Vagina (tissue), 2 donors: ENCODE results near the gene SLC51B. TPM values are rescaled to one million over a fixed set of nuclear protein-coding genes. Genes with fewer than 3 reads are reported as not detected.
"Not testable (repeated sequence)": the region's sequence is repeated elsewhere in the genome, so short reads cannot be mapped to it uniquely, and the experiment has no call there.

Source experiments
- DNase-seq, 2 donors: peaks; one replicate each; pipeline ENCODE4 v3.0.0-alpha.2; 2017; ENCODE audit errors: extremely low spot score in 2 of 2
- H3K27ac ChIP-seq: fragments of 200-600 bp; sonication (generic); one replicate; pipeline ENCODE4 v1.5.1; 2019
- H3K27me3 ChIP-seq: fragments of 200-600 bp; sonication (generic); one replicate; pipeline ENCODE4 v1.5.1; 2019
- H3K36me3 ChIP-seq, 2 donors: fragments of 200-600 bp; sonication (generic); one replicate each; pipeline ENCODE4 v1.5.1; 2017 to 2019
- H3K4me1 ChIP-seq: fragments of 200-600 bp; sonication (generic); one replicate; pipeline ENCODE4 v1.5.1; 2019
- H3K4me3 ChIP-seq, 2 donors: fragments of 200-600 bp; sonication (generic); 1 replicate in 1 of 2; 2 replicates in 1 of 2; pipeline ENCODE4 v1.5.1; 2016 to 2019
- H3K9me3 ChIP-seq: fragments of 200-600 bp; sonication (generic); one replicate; pipeline ENCODE4 v1.5.1; 2019
- CTCF ChIP-seq, 3 experiments: fragments of 450-650 bp in 2 of 3; fragments of 200-600 bp in 1 of 3; sonication (generic) in 1 of 3; IDR thresholded peaks; one replicate each; pipeline ENCODE4 v1.5.1; 2017 to 2019; ENCODE audit warnings: antibody characterized with exemption in 3 of 3, mild to moderate bottlenecking in 2 of 3, moderate library complexity in 2 of 3
- POLR2A ChIP-seq, 2 donors: fragments of 450-650 bp; IDR thresholded peaks; one replicate each; pipeline ENCODE4 v1.6.1; 2017; ENCODE audit warnings: antibody characterized with exemption in 2 of 2, mild to moderate bottlenecking in 2 of 2, moderate library complexity in 2 of 2
- POLR2AphosphoS5 ChIP-seq, 2 donors: sonication (generic); formaldehyde crosslinking; IDR thresholded peaks; one replicate each; pipeline ENCODE4 v1.9.0; 2017; ENCODE audit warnings: antibody characterized with exemption in 2 of 2, mild to moderate bottlenecking in 2 of 2, low read depth in 1 of 2; ENCODE audit not compliant: insufficient read depth in 1 of 2
- intact Hi-C: fragments of 100-400 bp; cut with DNase I; formaldehyde crosslinking; loops from one replicate; pipeline ENCODE4 v1.15.1; 2023
- total RNA-seq: library from RNA; depleted of rRNA; stranded (reverse); fragments of >200 nt; gene quantifications from one replicate; pipeline ENCODE4 v1.2.3, GENCODE V29; 2016

SLC51B gene
- total RNA-seq, 1 donor from 2014 or later = not detected

DNA sequence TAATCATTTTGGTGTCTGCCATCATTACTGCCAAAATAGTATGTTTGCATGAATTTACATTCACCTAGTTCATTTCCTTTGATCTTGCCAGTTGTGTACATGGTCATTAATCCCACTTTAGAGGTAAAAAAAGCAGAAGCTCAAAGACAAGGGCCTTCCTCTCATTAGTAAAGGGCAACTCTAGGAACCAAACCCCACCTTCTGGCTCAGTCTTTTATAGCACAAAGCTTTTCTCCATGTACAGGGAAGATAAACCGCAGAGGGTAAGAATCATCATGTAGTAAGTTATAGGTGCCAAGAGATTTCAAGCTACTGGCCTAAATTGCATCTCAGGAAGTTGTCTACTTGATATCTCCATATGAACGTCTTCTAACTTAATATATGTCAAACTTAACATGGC lies 36.2 kb upstream of the SLC51B start:
- Histone ChIP-seq H3K36me3 (peaks cover 0 to 14% of the 10 kb centered on the region in 2 donors), H3K4me3 (no peak overlapping the region), H3K4me1 (no peaks in the 10 kb centered on the region), H3K27ac (no peak overlapping the region), H3K9me3 (no peaks in the 10 kb centered on the region), H3K27me3 (no peaks in the 10 kb centered on the region)
- no peak for TF ChIP-seq CTCF (IDR thresholded peaks at IDR 0.05)
- TF ChIP-seq POLR2A (IDR thresholded peaks at IDR 0.05) = no peak
- no peak for TF ChIP-seq POLR2AphosphoS5 (IDR thresholded peaks at IDR 0.05; ENCODE audit: insufficient read depth in 1 of 2, low read depth in 1 of 2)
- intact Hi-C loops = no loop called here
- DNase-seq = no peak

DNA sequence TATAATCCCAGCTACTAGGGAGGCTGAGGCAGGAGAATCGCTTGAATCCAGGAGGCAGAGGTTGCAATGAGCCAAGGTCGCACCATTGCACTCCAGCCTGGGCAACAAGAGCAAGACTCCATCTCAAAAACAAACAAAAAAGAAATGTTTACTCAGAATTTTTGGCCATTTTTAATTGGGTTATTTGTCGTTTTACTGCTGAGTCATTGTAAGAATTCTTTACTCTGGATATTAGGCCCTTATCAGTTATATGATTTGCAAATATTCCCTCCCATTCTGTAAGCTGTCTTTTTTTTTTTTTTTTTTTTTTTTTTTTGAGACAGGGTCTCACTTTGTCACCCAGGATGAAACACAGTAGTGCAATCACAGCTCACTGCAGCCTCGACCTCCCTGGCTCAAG lies 34.0 kb upstream of the SLC51B start:
- H3K9me3 ChIP-seq, H3K27ac ChIP-seq, H3K4me1 ChIP-seq, DNase-seq, H3K27me3 ChIP-seq, H3K4me3 ChIP-seq, intact Hi-C loops: not testable (repeated sequence)
- H3K36me3 ChIP-seq = peaks cover 0 to 34% of the 10 kb centered on the region in 2 donors

DNA sequence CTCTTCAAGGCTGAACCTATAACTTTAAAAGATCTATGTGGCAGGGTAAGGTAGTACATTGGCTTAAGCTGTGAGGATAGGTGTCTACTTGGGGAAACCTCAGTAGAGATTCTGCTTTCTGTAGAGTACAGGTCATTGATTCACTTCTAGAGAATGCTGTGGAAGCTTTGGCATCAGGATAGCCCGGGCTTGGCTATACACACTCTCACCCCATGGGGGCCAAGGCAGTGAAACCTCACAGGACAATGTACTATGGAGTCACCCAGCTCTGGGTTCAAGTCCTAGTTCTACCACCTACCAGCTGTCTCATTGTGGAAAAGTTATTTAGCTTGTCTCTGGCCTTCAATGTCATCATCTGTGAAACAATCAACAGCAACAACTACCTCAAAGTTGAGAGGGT lies 24.8 kb upstream of the SLC51B start:
- Histone ChIP-seq H3K9me3 (no peaks in the 10 kb centered on the region), H3K27ac (no peak overlapping the region), H3K4me1 (no peaks in the 10 kb centered on the region), H3K36me3 (peaks cover 0 to 66% of the 10 kb centered on the region in 2 donors), H3K4me3 (no peak overlapping the region), H3K27me3 (no peaks in the 10 kb centered on the region)
- intact Hi-C loops = no loop called here
- DNase-seq = no peak
- TF ChIP-seq CTCF (IDR thresholded peaks at IDR 0.05) (no peak), POLR2AphosphoS5 (IDR thresholded peaks at IDR 0.05; ENCODE audit: insufficient read depth in 1 of 2, low read depth in 1 of 2) (no peak), POLR2A (IDR thresholded peaks at IDR 0.05) (no peak)

GRCh38 chr15:65021488-65021887 lies 23.7 kb upstream of the SLC51B start:
- Histone ChIP-seq H3K27me3 (no peaks in the 10 kb centered on the region), H3K4me3 (no peak overlapping the region), H3K27ac (no peak overlapping the region), H3K36me3 (peaks cover 0 to 64% of the 10 kb centered on the region in 2 donors), H3K4me1 (no peaks in the 10 kb centered on the region), H3K9me3 (no peaks in the 10 kb centered on the region)
- TF ChIP-seq POLR2AphosphoS5 (IDR thresholded peaks at IDR 0.05; ENCODE audit: insufficient read depth in 1 of 2, low read depth in 1 of 2) = no peak
- TF ChIP-seq CTCF (IDR thresholded peaks at IDR 0.05) = no peak
- no peak for TF ChIP-seq POLR2A (IDR thresholded peaks at IDR 0.05)
- DNase-seq = no peak
- intact Hi-C loops = no loop called here

GRCh38 chr15:65026756-65027155 lies 18.4 kb upstream of the SLC51B start:
- TF ChIP-seq CTCF (IDR thresholded peaks at IDR 0.05) (no peak), POLR2A (IDR thresholded peaks at IDR 0.05) (no peak), POLR2AphosphoS5 (IDR thresholded peaks at IDR 0.05; ENCODE audit: insufficient read depth in 1 of 2, low read depth in 1 of 2) (no peak)
- Histone ChIP-seq H3K27me3 (no peaks in the 10 kb centered on the region), H3K4me1 (peaks cover 13% of the 10 kb centered on the region), H3K36me3 (peaks cover 0 to 21% of the 10 kb centered on the region in 2 donors), H3K4me3 (no peak overlapping the region), H3K9me3 (no peaks in the 10 kb centered on the region), H3K27ac (no peak overlapping the region)
- intact Hi-C loops = no loop called here
- no peak for DNase-seq

DNA sequence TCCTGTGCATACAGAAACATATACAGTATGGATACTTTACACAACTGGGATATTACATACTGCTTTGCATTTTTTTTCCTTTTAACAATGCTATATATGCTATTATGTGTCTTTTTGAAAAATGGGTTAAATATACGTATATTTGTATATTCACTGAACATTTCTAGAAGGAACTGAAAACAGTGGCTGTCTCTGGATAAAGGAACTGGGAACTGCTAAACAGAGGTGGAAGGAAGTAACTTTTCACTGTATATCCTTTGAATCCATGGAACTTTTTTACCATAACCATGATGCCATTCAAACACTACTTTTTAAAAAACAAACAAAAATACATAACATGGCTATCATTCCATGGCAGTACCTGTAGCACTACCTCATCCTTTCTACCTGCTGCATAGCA lies 17.6 kb upstream of the SLC51B start:
- no peak for DNase-seq
- TF ChIP-seq CTCF (IDR thresholded peaks at IDR 0.05) = no peak
- TF ChIP-seq POLR2AphosphoS5 (IDR thresholded peaks at IDR 0.05; ENCODE audit: insufficient read depth in 1 of 2, low read depth in 1 of 2) = no peak
- intact Hi-C loops = no loop called here
- H3K9me3 ChIP-seq = no peaks in the 10 kb centered on the region
- H3K27me3 ChIP-seq = no peaks in the 10 kb centered on the region
- H3K27ac ChIP-seq = no peak overlapping the region
- H3K4me3 ChIP-seq = no peak overlapping the region
- peaks cover 13% of the 10 kb centered on the region for H3K4me1 ChIP-seq
- H3K36me3 ChIP-seq = peaks cover 0 to 21% of the 10 kb centered on the region in 2 donors
